ENCODE measurements around the gene CDHR5.

CDHR5 gene

GRCh38 chr11:643849-644738 lies 19.3 kb upstream of the CDHR5 start:
- DNase-seq (ENCODE audit: low read depth in 2 of 2) = no peak

GRCh38 chr11:643366-643765 lies 18.6 kb upstream of the CDHR5 start:
- DNase-seq (ENCODE audit: low read depth in 2 of 2) = no peak

- DNase-seq (ENCODE audit: low read depth in 2 of 2) = no peak
These were observed 17.1 kb upstream of the CDHR5 start for GRCh38 chr11:641806-642370.

GRCh38 chr11:640021-640706 lies 15.4 kb upstream of the CDHR5 start:
- no peak for DNase-seq (ENCODE audit: low read depth in 2 of 2)

GRCh38 chr11:639332-639955 lies 14.7 kb upstream of the CDHR5 start:
- DNase-seq (ENCODE audit: low read depth in 2 of 2) = no peak

GRCh38 chr11:638631-639331 lies 14.0 kb upstream of the CDHR5 start:
- DNase-seq (ENCODE audit: low read depth in 2 of 2) = no peak

- DNase-seq (ENCODE audit: low read depth in 2 of 2) = no peak
These were observed 13.1 kb upstream of the CDHR5 start for GRCh38 chr11:637593-638521.

GRCh38 chr11:637333-637592 lies 12.5 kb upstream of the CDHR5 start:
- DNase-seq (ENCODE audit: low read depth in 2 of 2) = no peak

GRCh38 chr11:636511-637332 lies 12.0 kb upstream of the CDHR5 start, which contains the start of gene DRD4:
TSS of gene DRD4 (plus strand) at chr11:637269. CDS start at chr11:637305, 36 bp downstream.
- no peak for DNase-seq (ENCODE audit: low read depth in 2 of 2)

GRCh38 chr11:635945-636510 lies 11.3 kb upstream of the CDHR5 start:
- DNase-seq (ENCODE audit: low read depth in 2 of 2) = no peak

- no peak for DNase-seq (ENCODE audit: low read depth in 2 of 2)
These were observed 6.1 kb upstream of the CDHR5 start for GRCh38 chr11:630871-631270.

- DNase-seq (ENCODE audit: low read depth in 2 of 2) = no peak
These were observed 4.5 kb upstream of the CDHR5 start for GRCh38 chr11:629237-629583.

GRCh38 chr11:628056-628455 lies 3.3 kb upstream of the CDHR5 start:
- DNase-seq (ENCODE audit: low read depth in 2 of 2) = no peak

GRCh38 chr11:627308-627576 lies 2.5 kb upstream of the CDHR5 start:
- DNase-seq (ENCODE audit: low read depth in 2 of 2) = no peak

- DNase-seq (ENCODE audit: low read depth in 2 of 2) = no peak
These were observed 1.9 kb upstream of the CDHR5 start, which contains the start of gene SCT for GRCh38 chr11:626475-627307. TSS of gene SCT (minus strand) at chr11:627181. CDS start at chr11:627143, 38 bp downstream.

- DNase-seq (ENCODE audit: low read depth in 2 of 2) = no peak
These were observed 997 bp upstream of the CDHR5 start for GRCh38 chr11:625636-626268.

- DNase-seq (ENCODE audit: low read depth in 2 of 2) = no peak
These were observed 603 bp downstream of the CDHR5 start for GRCh38 chr11:623999-624704.

GRCh38 chr11:623349-623869 lies 1.3 kb downstream of the CDHR5 start:
- DNase-seq (ENCODE audit: low read depth in 2 of 2) = no peak
